GM19467 (cell line): Measurements from ENCODE around the gene MOXD1.
"Not testable (repeated sequence)": the region's sequence is repeated elsewhere in the genome, so short reads cannot be mapped to it uniquely, and the experiment has no call there.

ENCODE experiments used
- ATAC-seq: cut with Tn5 transposase; IDR thresholded peaks from one replicate; pipeline ENCODE4 v1.9.1; 2021; ENCODE audit warnings: mild to moderate bottlenecking, moderate library complexity; ENCODE audit not compliant: unreplicated experiment

MOXD1 gene

DNA sequence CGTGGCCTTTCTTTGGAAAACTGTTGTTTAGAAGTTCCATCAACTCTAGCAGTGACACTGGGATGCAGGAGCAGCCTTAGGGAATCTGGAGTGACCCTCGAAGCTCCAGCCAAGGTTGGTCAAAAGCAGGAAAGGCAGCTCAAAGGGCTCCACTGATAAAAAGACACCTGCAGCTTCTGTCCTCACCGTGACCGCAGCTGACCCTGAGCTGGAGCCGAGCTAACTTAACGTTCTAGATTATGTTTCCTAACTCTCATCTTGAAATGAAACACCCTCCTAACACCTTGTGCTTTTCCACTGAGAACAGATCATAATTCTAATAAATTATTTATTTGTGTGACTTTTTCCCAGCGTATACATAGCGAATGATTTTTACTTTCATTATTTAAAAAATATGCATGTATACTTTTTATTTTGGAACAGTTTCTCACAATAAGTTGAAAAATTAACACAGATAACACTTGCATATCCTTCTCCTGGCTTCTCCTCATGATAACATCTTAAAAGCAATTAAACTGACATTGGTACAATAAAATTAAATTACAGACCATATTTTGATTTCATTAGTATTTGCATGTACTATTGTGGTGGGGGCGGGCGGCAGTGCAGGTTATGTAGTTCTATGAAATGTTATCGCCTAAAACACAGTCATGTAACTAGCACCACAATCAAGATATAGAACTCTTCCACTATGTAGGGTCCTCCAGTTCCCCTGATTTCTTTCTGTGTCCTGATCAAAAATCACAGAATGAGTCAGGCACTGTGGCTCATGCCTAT, 116.1 kb downstream of the MOXD1 start:
- ATAC-seq = no peak

DNA sequence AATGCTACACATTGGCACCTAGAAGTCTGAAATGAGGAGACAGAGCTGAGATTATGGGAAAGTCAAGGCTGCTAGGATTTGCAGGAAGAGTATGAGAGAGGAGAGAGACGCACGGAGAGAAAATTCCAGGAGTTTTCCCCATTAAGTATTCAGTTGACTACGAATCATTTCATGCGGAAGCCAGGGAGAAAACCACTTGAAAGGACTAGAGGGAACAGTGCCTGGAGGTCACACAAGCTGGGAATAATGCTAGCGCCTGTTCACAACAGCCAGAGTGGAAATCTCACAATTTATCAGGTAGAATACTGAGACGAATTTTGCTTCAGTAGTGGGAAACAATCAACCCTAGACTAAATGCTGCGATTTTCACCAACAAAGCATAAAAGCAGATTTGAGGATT, 118.6 kb downstream of the MOXD1 start:
- ATAC-seq = no peak

DNA sequence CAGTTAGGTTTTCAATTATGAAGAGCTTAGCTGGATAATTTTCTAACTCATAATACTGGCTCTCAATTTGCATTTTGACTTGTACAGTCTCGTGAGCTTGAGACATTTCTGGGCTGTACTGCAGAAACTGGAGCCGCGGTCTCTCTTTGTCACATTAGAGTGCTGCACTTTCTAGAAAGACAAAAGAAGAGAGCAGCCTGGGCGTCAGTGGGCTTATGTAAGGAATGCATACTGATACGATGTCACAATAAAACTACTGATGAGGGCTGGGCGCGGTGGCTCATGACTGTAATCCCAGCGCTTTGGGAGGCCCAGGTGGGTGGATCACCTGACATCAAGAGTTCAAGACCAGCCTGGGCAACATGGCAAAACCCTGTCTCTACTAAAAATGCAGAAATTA, 120.8 kb downstream of the MOXD1 start:
- ATAC-seq = no peak

DNA sequence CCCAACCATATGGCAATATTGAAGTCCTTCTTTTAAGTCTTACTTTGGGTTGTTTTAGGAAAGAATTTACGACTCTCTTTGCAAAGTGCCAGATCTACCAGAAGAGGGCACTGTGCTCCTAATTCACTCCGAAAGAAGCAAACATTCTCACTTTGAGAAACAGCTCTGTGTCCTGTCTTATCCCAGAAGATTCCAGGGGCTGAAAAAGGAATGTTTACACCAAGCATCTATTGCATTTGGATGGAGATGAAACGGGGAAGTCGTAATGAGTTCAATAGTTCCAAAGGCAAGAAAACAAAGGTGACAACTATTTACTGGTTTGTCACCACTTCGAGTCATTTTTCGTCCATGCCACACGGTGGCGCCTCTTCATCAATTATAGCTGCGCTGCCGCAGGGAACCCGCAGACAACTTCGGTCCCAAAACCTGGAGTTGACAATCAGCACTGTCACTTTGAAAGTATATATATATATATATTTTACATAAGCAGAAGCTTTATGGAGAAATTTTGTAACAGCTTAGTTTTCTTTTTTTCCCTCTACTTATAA, 121.6 kb downstream of the MOXD1 start:
- peak; percentile 85 for ATAC-seq

DNA sequence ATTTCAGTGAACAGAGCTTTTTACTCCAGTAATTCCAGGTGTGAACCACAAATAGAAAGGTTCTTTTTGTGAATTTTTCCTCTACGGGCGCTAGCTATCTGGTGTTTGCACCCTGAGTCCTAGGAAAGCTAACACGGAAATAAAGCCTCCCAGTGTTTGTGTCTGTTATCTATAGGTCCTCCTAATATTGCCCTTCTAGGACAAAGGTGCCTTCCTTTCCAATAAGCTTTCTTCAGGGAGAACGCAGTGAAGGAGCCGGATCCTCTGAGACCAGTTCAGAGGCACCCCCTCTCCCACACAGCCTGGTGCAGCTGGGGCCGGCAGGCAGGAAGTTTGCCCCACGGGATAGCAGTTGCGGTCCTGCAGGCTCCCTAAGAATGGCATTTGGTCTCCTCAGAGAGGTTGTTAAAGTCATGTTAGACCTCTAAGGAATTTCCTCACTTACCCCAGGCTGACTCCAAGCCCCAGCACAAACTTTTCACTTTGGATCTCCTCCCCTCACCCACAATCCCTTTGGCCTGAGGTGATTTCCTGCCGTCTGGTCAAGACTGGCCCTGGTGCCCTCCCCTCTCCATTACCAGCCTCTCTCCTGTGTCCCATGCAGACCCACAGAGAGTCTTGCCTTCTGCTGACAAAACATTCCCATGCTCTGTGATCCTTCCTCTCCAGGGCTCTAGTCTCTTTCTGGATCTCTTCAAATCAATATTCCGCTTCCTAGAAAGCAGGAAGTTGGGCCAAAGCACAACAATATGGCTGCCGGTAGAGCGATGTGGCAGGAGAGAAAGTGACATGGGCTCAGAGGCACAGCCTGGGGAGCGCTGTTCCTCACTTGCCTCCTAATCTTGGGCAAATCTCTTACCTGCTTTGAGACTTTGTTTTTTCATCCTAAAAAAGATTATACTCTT, 126.0 kb downstream of the MOXD1 start:
- no peak for ATAC-seq

DNA sequence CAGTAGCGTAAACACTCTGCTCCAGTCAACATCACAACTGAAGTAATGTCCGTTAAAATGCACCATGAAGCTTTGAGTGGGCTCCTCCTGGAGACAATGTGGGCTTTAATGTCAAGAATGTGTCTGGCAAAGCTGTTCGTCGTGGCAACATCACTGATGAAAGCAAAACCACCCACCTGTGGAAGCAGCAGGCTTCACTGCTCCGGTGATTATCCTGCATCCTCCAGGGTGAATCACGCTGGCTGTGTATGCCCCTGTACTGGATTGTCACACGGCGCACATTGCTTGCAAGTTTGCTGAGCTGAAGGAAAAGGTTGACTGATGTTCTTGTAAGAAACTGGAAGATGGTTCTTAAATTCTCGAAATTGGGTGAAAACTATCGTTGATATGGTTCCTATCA, 128.5 kb downstream of the MOXD1 start:
- no peak for ATAC-seq

DNA sequence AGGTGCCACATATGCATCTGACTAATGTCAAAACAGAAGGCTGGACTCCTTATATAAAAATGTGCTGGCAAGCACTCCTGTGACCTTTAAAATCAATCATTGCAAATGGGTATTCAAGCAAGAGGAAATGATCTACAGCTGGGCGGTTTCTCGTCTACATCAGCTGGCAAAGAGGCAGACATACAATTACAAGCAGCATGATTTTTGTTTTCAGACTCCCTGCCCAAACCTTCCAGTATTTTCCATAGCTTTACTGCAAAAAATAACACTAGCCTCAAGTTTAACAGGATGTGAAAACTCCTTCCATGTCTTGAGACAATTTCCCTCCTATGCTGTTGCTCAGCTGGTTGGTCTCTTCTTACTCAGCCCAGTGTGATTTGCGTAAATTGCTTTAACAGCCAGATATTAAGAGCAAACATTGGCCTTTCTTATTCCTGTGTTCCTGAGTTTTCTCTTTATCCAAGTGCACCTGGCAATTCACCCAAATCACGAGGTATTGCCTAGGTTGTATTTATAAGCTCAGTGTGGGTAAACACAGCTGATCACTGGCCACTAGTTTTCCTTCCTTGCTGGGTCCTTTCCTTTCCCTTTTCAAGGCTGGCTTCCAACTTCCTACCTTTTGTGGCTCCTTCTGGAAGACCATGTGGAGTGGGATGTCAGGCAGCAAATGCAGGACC, 130.4 kb downstream of the MOXD1 start:
- ATAC-seq = no peak

DNA sequence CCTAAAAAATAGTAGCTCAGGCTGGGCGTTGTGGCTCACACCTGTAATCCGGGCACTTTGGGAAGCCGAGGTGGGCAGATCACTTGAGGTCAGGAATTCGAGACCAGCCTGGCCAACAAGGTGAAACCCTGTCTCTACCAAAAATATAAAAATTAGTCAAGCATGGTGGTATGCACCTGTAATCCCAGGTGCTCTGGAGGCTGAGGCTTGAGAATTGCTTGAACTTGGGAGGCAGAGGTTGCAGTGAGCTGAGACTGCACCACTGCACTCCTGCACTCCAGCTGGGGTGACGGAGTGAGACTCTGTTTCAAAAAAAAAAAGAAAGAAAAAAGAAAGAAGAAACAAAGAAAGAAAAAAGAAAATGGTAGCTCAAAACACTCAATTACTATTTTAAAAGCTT, 132.6 kb downstream of the MOXD1 start:
- not testable (repeated sequence) for ATAC-seq

DNA sequence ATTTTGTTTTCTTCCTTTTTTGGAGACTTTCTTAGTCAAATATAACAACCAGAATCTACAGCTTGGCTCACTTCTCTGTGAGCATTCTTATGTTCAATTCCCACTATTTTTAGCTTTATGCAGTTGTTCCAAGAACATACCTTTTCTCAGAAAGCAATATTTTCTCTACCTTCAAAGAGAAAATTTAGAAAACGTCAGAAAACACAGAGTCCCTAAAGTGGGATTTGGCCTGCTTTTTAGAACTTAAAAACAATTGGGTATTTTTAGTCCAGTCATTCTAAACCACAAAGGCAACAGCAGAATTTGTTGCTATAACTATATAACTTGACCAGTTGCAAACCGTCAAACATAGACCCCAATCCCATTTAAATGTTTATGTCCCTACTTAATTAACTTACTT, 133.1 kb downstream of the MOXD1 start:
- peak; percentile 9 for ATAC-seq

DNA sequence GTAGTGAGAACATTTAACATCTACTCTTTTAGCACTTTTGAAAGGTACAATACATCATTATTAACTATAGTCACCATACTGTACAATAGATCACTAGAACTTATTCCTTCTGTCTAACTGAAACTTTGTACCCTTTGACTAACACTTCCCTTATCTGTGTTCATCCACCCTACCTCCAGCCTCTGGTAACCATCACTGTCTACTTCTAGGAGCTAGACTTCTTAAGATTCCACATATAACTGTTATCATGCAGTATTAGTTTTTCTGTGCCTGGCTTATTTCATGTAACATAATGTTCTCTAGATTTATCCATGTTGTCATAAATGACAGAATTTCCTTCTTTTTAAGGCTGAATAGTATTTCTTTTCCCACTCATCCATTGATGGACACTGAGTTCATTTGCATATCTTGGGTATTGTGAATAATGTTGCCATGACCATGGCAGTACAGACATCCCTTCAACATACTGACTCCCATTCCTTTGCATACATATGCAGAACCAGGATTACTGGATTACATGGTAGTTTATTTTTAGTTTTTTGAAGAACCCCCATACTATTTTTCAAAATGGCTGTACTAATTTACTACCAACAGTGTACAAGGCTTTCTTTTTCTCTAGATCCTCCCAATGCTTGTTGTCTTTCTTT, 135.7 kb downstream of the MOXD1 start:
- ATAC-seq = no peak

DNA sequence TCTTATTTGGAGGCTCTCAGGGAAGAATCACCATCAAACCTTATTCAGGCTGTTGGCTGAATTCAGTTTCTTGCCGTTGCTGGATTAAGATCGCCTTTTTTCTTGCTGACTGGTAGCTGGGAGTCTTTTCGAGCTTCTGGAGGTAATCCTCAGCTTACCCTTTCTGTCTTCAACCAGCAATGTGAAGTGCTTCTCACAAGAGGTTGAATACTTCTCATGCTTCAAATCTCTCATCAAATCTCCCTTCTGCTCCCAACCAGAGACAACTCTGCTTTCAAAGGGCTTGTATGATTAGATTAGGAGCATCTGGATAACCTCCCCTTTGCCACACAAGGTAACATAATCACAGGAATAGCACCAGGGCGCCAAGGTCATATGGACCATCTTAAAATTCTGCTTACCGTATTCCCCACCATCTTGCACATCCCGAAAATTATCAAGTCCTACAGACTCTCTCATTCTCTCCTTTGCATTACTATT, 137.2 kb downstream of the MOXD1 start:
- no peak for ATAC-seq

DNA sequence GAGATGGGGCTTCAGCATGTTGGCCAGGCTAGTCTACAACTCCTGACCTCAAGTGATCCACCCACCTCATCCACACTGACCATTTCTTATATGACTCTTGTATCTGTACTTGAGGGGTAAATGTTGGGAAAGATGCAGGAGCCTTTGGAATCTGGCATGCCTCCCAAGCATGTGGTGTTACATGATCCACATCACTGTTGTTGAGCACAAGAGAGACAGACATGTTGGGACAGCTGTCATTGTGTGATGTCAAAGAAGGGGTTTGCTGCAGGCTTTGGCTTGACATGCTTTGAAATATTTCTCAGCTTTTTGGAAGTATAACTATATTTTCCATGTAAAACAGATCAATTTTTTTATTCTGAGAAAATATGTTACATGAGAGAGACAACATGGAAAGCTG, 139.9 kb downstream of the MOXD1 start:
- ATAC-seq = no peak

DNA sequence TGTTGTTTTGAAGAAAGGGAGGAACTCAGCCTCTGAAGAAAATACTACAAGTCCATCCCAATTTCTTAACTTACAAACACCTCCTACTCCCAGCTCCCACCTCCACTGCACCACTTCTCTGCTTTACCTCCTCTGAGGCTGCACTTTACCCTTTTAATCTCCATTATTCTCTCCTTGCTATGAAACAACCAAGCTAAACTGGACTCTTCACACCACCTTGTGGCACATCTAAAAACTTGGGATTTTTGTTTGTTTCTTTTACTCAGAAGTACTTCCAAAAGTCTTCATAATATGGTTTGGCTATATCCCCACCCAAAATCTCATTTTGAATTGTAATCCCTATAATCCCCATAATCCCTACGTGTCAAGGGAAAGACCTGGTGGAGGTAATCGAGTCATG, 142.2 kb downstream of the MOXD1 start:
- no peak for ATAC-seq

DNA sequence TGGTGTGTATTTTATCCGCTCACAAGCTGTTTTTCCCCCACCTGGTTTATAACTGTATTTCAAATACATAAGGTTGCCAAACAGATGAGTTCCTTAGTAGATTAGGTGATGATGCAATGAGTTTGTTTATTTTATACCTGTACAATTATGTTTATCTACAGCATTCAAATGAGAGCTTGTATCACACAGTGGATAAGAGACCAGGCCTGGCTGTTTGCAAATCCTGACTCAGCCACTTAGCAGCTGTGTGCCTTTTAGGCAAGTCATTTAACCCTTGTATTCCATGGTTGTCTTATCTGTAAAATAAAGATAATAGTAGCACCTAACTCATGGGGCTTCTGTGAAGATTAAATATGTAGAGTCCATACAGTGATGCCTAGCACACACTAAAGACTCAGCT, 143.7 kb downstream of the MOXD1 start:
- no peak for ATAC-seq

DNA sequence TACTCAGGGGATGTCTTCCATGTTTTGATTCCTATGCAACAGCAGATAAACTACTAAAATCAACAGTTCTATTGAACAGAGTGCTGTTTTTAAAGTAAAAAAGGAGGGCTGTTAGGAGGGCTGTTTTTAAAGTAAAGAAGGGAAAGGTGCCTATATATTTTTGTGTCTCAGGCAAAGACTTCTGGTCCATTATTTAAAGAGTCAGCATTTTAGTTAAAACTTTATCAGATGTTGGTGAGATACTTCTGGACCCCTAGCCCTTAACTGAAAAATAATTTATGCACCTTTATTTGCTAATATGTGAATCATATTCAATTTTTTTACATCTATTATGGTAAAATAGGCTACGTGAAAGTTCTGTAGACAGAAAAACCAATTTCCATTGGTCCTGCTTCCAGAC, 144.8 kb downstream of the MOXD1 start:
- no peak for ATAC-seq

DNA sequence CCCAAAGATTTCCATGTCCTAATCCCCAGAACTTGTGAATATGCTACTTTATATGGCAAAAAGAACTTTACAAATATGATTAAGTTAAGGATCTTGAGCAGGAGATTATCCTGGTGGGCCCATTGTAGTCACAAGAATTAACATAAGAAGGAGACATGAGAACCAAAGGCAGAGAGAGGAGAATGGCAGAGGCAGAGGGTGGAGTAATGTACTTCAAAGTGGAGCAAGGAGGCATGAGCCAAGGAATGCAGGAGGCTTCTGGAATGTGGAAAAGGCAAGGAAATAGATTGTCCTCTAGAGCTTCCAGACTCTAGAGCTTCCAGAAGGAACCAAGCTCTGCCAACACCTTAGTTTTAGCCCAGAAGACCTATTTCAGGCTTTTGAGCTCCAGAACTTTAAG, 147.4 kb downstream of the MOXD1 start:
- ATAC-seq = no peak

DNA sequence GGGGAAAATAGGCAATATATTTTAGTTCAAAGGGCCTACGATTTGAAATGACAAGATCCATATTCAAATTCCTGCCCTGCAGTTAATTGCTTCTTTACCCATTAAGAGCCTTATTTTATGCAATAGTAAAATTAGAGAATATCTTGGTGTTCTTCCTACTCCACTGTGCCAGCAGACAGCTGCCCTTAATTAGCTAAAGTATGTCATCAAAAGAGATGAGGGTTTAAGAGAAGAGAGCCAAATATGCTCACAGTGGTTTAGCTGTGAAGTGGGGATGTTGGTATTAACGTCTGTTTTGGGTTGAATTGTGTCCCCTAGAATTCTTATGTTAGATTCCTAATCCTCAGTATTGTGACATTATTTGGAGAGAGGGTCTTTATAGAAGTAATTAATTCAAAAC, 148.1 kb downstream of the MOXD1 start:
- ATAC-seq = no peak

DNA sequence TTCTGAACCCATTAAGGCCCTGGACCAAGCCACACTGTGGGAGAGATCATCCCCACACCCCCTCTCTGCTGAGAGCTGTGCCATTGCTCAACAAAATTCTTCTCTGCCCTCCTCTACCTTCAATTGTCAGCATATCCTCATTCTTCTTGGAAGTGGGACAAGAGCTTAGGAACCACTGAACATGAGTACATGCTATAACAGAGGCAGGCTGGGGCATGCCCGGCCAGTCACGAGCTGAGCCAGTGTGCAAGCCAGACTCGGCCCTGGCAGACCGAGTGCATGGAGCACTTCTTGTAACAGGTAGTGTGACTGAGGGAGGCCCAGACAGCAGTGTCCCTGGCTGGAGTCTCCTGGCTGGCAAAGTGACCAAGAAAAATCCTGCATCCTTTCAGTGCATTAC, 149.2 kb downstream of the MOXD1 start:
- ATAC-seq = no peak

DNA sequence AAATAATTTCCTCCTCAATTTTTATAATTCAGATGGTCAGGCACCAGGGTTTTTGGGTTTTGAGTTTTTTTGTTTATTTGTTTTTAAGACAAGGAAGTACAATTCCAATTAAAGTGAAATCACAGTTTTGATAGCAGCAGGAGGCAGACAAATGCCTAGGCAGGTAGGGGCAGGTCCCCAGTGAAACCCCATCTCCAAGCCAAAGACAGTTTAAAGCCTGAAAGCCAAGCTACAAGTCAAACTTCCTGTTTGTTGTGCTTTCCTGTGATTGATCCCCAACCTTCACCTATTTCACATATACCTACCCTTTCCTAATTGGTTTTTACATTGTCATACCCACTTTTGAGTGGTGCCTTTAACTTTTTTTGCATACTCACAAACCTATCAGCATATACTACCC, 149.6 kb downstream of the MOXD1 start:
- no peak for ATAC-seq

DNA sequence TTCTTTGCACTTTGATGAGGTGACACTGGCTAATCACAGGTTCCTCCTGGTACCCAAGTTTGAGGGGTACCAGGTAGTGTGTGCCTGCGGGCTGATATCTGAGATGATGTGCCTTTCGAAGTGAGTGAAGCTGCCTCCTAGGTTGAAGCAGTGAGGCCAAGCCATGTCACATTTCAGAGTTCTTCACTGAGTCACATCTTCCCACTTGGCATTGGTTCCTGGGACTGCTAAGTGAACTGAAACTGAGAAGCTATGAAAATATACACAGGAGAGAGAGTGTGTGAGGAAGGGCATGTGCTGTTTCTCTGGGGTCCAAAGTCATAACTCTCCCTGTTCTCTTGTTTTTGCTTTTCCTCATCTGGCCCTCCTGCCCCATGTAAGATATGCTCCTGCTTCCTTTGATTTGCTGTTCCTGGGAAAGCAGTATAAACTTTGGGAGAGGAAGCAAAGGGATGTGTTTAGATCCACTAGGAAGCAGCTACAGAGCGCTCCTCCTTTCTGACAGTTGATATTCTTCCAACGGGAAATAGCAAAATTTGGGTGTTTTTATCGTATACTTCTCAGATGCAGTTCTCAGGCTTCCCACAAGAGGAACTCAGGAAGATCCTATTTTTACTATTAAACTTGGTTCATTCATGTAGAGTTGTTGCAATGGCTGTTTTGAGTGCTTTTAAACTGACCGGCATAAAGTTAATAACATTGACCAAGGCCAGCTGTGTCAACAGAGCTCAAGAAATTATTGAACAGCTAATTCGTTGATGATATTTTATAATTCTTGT, 153.7 kb downstream of the MOXD1 start:
- no peak for ATAC-seq
